Measurements from ENCODE around the gene ARFGEF2.

GRCh38 chr20:49006446-49006980 lies 85.0 kb downstream of the ARFGEF2 start:
- TF ChIP-seq FOXK1 (CRISPR knock-in tag; IDR thresholded peaks at IDR 0.05) (no peak), CTCF (IDR thresholded peaks at IDR 0.05) (no peak), ATF3 (CRISPR knock-in tag; conservative IDR thresholded peaks at IDR 0.05) (no peak)

All from WTC11 (cell line).